ENCODE results near the gene TMEM150B.

- TF ChIP-seq GATA2 (IDR thresholded peaks at IDR 0.05; ENCODE audit: low read depth, low read length) (no peak), GATA3 (IDR thresholded peaks at IDR 0.05; ENCODE audit: low read depth, low read length) (no peak)
These were observed 34.1 kb upstream of the TMEM150B start for GRCh38 chr19:55358943-55359908.
